HepG2 (cell line): ENCODE measurements around the gene MBD5. TPM values are rescaled to one million over a fixed set of nuclear protein-coding genes. Genes with fewer than 3 reads are reported as not detected.

Source experiments
- ATF2 ChIP-seq: sonication (generic); formaldehyde crosslinking; IDR thresholded peaks from 2 replicates; pipeline ENCODE4 v1.4.0; 2020; ENCODE audit warnings: missing genetic modification reagents
- CEBPB ChIP-seq: IDR thresholded peaks from 2 replicates; pipeline ENCODE4 v1.6.1; 2011; ENCODE audit warnings: low read depth, low read length, improper control_type of control experiment, borderline replicate concordance
- CENPT ChIP-seq: sonication (generic); formaldehyde crosslinking; IDR thresholded peaks from 2 replicates; pipeline ENCODE4 v1.8.0; 2022; ENCODE audit warnings: low read depth, mild to moderate bottlenecking, moderate library complexity, missing genetic modification reagents
- EP300 ChIP-seq, 3 experiments: sonication (generic) in 1 of 3; formaldehyde crosslinking in 1 of 3; IDR thresholded peaks; 2 replicates each; pipeline versions ENCODE4 v1.5.1 to v1.6.1; 2011 to 2020; ENCODE audit warnings: low read depth in 2 of 3, low read length in 2 of 3, borderline replicate concordance in 1 of 3, improper control_type of control experiment in 1 of 3, mild to moderate bottlenecking in 1 of 3, missing genetic modification reagents in 1 of 3, moderate library complexity in 1 of 3
- HMG20A ChIP-seq: IDR thresholded peaks from 2 replicates; pipeline ENCODE4 v1.6.1; 2016; ENCODE audit warnings: borderline replicate concordance
- HOMEZ ChIP-seq: IDR thresholded peaks from 2 replicates; pipeline ENCODE4 v1.6.1; 2016; ENCODE audit warnings: low read depth
- KDM5B ChIP-seq: sonication (generic); formaldehyde crosslinking; IDR thresholded peaks from 2 replicates; pipeline ENCODE4 v1.4.0; 2020; ENCODE audit warnings: missing genetic modification reagents, mild to moderate bottlenecking, borderline replicate concordance
- KLF6 ChIP-seq: IDR thresholded peaks from 2 replicates; pipeline ENCODE4 v1.8.0; 2016; ENCODE audit warnings: missing biosample characterization, missing genetic modification reagents
- MED1 ChIP-seq: sonication (generic); formaldehyde crosslinking; IDR thresholded peaks from 2 replicates; pipeline ENCODE4 v1.4.0; 2020; ENCODE audit warnings: missing genetic modification reagents
- MXD4 ChIP-seq: IDR thresholded peaks from 2 replicates; pipeline ENCODE4 v1.6.1; 2016; ENCODE audit warnings: mild to moderate bottlenecking, missing biosample characterization, missing genetic modification reagents
- RCOR2 ChIP-seq: IDR thresholded peaks from 2 replicates; pipeline ENCODE4 v1.6.1; 2016; ENCODE audit warnings: missing biosample characterization, missing genetic modification reagents
- RERE ChIP-seq: IDR thresholded peaks from 2 replicates; pipeline ENCODE4 v1.6.1; 2016; ENCODE audit warnings: low read depth, missing genetic modification reagents, missing compliant biosample characterization
- RXRB ChIP-seq: IDR thresholded peaks from 2 replicates; pipeline ENCODE4 v1.6.1; 2016; ENCODE audit warnings: borderline replicate concordance, missing genetic modification reagents, missing compliant biosample characterization
- TRIM24 ChIP-seq: sonication (generic); formaldehyde crosslinking; IDR thresholded peaks from 2 replicates; pipeline ENCODE4 v1.8.0; 2022; ENCODE audit warnings: mild to moderate bottlenecking, missing genetic modification reagents
- ZBTB25 ChIP-seq: IDR thresholded peaks from 2 replicates; pipeline ENCODE4 v1.6.1; 2018; ENCODE audit warnings: missing genetic modification reagents
- ZEB1 ChIP-seq: IDR thresholded peaks from 2 replicates; pipeline ENCODE4 v1.6.1; 2012; ENCODE audit warnings: mild to moderate bottlenecking, low read depth, inconsistent platforms; ENCODE audit not compliant: insufficient replicate concordance
- ZFP1 ChIP-seq: IDR thresholded peaks from 2 replicates; pipeline ENCODE4 v1.6.1; 2016
- ZFP36L1 ChIP-seq: sonication (generic); formaldehyde crosslinking; IDR thresholded peaks from 2 replicates; pipeline ENCODE4 v1.8.0; 2022; ENCODE audit warnings: mild to moderate bottlenecking, missing genetic modification reagents, moderate library complexity
- ZIK1 ChIP-seq: sonication (generic); formaldehyde crosslinking; IDR thresholded peaks from 2 replicates; pipeline ENCODE4 v1.5.0; 2020; ENCODE audit warnings: mild to moderate bottlenecking, low read depth, missing genetic modification reagents, borderline replicate concordance
- ZMYM4 ChIP-seq: sonication (generic); formaldehyde crosslinking; IDR thresholded peaks from 2 replicates; pipeline ENCODE4 v1.8.1; 2023; ENCODE audit warnings: mild to moderate bottlenecking, missing genetic modification reagents
- ZNF30 ChIP-seq: sonication (generic); formaldehyde crosslinking; IDR thresholded peaks from 2 replicates; pipeline ENCODE4 v1.5.0; 2020; ENCODE audit warnings: mild to moderate bottlenecking, missing genetic modification reagents
- ZNF331 ChIP-seq: sonication (generic); formaldehyde crosslinking; IDR thresholded peaks from 2 replicates; pipeline ENCODE4 v1.4.0; 2020; ENCODE audit warnings: missing genetic modification reagents
- polyA plus RNA-seq, 8 experiments: library from polyadenylated mRNA; depleted of rRNA in 3 of 8; stranded (reverse) in 7 of 8; unstranded in 1 of 8; fragments of >200 nt; fragmentation: Illumina TruSeq in 4 of 8; extraction: Trizol in 4 of 8; gene quantifications; 2 replicates each; pipeline versions ENCODE4 v1.2.1 to v1.2.3, GENCODE V29; 2011 to 2016; ENCODE audit warnings: low read depth in 4 of 8, missing spikeins in 1 of 8, mixed read lengths in 1 of 8; ENCODE audit not compliant: insufficient read depth in 1 of 8
- total RNA-seq, 5 experiments: library from RNA; depleted of rRNA; stranded (reverse); fragments of >200 nt; fragmentation: Illumina TruSeq; extraction: Trizol; gene quantifications; 2 replicates each; pipeline ENCODE4 v1.2.3, GENCODE V29; 2016; ENCODE audit warnings: low read depth in 1 of 5

Gene MBD5
- total and polyA plus RNA-seq, 2 of the 13 experiments (the other 11 are each of a cell fraction or from before 2014, with no cell fraction given): 13.5 to 26.4 TPM

- peak; percentile 83 to 86; a peak in 3 of 4 replicates for TF ChIP-seq EP300 (IDR thresholded peaks at IDR 0.05; ENCODE audit: low read depth in 2 of 2, low read length in 2 of 2)
- TF ChIP-seq EP300 (CRISPR knock-in tag; IDR thresholded peaks at IDR 0.05; ENCODE audit: borderline replicate concordance): no peak
- TF ChIP-seq RXRB (CRISPR knock-in tag): peak; percentile 78; the same call in 1 of the 2 replicates
- TF ChIP-seq MED1: peak; percentile 69
- no peak for TF ChIP-seq ZFP36L1 (CRISPR knock-in tag)
- peak; percentile 64; the same call in 1 of the 2 replicates for TF ChIP-seq ZNF331 (CRISPR knock-in tag)
- peak; percentile 74; the same call in 1 of the 2 replicates for TF ChIP-seq TRIM24 (CRISPR knock-in tag)
- TF ChIP-seq ZEB1: peak; percentile 32
- peak; percentile 49; the same call in 1 of the 2 replicates for TF ChIP-seq RCOR2 (CRISPR knock-in tag)
- no peak for TF ChIP-seq CENPT (CRISPR knock-in tag)
- peak; percentile 76; the same call in 1 of the 2 replicates for TF ChIP-seq ATF2
- peak; percentile 76 for TF ChIP-seq HOMEZ (CRISPR knock-in tag)
- TF ChIP-seq CEBPB: peak; percentile 93
- TF ChIP-seq ZMYM4 (CRISPR knock-in tag): peak; percentile 89
- TF ChIP-seq ZBTB25 (CRISPR knock-in tag): peak; percentile 70; the same call in 1 of the 2 replicates
- TF ChIP-seq MXD4 (CRISPR knock-in tag): no peak
- TF ChIP-seq KDM5B (CRISPR knock-in tag): no peak
- peak; percentile 39; the same call in 1 of the 2 replicates for TF ChIP-seq KLF6 (CRISPR knock-in tag)
- peak; percentile 78; the same call in 1 of the 2 replicates for TF ChIP-seq RERE (CRISPR knock-in tag)
- peak; percentile 87 for TF ChIP-seq HMG20A (CRISPR knock-in tag)
- no peak for TF ChIP-seq ZIK1
- no peak for TF ChIP-seq ZNF30 (CRISPR knock-in tag)
- 0 out of 2 replicates have a peak, but pooled peaks have one; percentile 26 for TF ChIP-seq ZFP1 (CRISPR knock-in tag)
Measured at GRCh38 chr2:148410899-148411298, 390.0 kb downstream of the MBD5 start (continued).
